ENCODE measurements around the gene CLIP2.
"Not testable (repeated sequence)": the region's sequence is repeated elsewhere in the genome, so short reads cannot be mapped to it uniquely, and the experiment has no call there.

CLIP2 gene

GRCh38 chr7:74318043-74318442, 28.8 kb downstream of the CLIP2 start:
- WGBS, result 94% methylated on average over 8 of the region's 8 CpGs
- Histone ChIP-seq H3K27me3 (ENCODE audit: insufficient read depth, low read length) (no peaks in the 10 kb centered on the region), H3K36me3 (ENCODE audit: insufficient read depth, low read length) (no peaks in the 10 kb centered on the region), H3K4me1 (ENCODE audit: insufficient read depth, low read length) (no peaks in the 10 kb centered on the region), H3K27ac (ENCODE audit: low read depth, low read length) (no peak overlapping the region), H3K4me3 (ENCODE audit: low read length) (no peak overlapping the region), H3K9ac (ENCODE audit: low read depth, low read length) (no peak overlapping the region), H3K9me3 (ENCODE audit: insufficient read depth, low read depth, low read length) (no peaks in the 10 kb centered on the region)

DNA sequence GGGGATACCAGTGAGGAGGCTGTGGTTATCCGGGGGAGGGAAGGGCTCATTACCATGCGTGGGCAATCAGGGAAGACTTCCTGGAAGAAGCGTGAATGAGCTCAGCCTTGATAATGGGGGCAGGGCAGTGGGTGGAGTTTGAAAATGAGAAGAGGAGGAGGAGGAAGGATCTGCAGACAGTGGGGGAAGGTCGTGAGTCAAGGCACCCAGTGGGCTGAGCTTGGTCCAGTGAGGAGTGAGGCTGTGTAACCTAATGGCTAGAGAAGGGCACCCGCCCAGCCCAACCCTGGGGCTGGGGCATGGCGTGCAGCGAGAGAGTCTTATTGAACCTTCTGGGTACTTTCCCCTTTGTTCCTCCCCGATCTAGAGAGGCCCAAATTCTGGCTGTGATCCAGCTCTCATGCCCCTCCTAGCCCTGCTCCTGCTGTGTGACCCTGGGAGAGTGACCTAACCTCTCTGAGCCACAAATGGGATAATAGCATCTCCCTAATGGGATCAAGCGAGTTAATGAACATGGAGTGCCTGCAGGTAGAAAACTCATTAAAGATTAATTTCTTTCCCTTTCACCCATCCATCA, 31.5 kb downstream of the CLIP2 start:
- Histone ChIP-seq H3K9ac (ENCODE audit: low read depth, low read length) (no peak overlapping the region), H3K27me3 (ENCODE audit: insufficient read depth, low read length) (no peaks in the 10 kb centered on the region), H3K4me3 (ENCODE audit: low read length) (no peak overlapping the region), H3K36me3 (ENCODE audit: insufficient read depth, low read length) (no peaks in the 10 kb centered on the region), H3K9me3 (ENCODE audit: insufficient read depth, low read depth, low read length) (no peaks in the 10 kb centered on the region), H3K4me1 (ENCODE audit: insufficient read depth, low read length) (no peaks in the 10 kb centered on the region), H3K27ac (ENCODE audit: low read depth, low read length) (no peak overlapping the region)
- WGBS, result 59% methylated on average over 9 of the region's 9 CpGs

DNA sequence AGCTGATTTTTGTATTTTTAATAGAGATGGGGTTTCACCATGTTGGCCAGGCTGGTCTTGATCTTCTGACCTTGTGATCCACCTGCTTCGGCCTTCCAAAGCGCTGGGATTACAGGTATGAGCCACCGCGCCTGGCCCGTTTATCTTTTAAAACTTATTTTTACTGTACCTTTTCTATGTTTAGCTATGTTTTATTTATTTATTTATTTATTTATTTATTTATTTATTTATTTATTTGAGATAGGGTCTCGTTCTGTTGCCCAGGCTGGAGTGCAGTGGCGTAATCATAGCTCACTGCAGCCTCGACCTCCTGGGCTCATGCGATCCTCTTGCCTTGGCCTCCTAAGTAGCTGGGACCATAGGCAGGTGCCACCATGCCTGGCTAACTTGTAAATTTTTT, 33.7 kb downstream of the CLIP2 start:
- not testable (repeated sequence) for H3K4me3 ChIP-seq (ENCODE audit: low read length); H3K27ac ChIP-seq (ENCODE audit: low read depth, low read length); H3K9ac ChIP-seq (ENCODE audit: low read depth, low read length); H3K36me3 ChIP-seq (ENCODE audit: insufficient read depth, low read length); H3K27me3 ChIP-seq (ENCODE audit: insufficient read depth, low read length); H3K9me3 ChIP-seq (ENCODE audit: insufficient read depth, low read depth, low read length); H3K4me1 ChIP-seq (ENCODE audit: insufficient read depth, low read length)
- WGBS, result 98% methylated on average over 8 of the region's 9 CpGs

DNA sequence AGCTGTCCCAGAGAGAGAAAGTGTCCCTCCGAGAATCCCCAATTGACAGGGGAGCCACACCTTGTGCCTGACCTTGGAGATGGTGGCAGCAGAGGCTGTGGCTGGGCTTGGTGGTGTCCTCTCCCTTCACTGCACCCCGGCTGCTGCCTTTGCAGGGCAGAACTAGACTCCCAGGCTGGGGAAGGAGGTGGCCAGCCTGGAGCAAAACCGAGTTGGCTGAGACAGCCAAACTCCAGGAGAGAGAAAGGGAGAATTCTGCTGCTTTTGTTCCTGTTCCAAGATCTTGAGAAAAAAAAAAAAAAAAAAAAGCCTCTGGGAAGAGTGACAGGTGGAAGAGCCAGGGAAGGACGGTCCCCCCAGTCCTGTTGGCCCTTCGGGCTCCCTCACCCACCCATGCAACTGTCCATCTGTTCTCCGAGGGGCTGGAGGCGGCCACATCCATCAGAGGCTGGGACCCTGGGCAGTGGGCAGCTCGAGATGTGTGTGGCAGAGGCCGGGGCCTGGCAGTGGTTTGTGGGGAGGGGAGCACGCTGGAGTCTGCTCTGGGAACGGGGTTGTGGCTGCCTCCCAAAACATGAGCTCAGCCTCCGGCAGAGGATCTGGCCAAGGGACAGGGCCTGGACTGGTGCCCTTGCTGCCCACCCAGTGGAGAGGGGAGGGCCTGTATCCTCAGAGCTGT, 35.5 kb downstream of the CLIP2 start:
- WGBS, result 90% methylated on average over 12 of the region's 12 CpGs
- no peak overlapping the region for H3K4me3 ChIP-seq (ENCODE audit: low read length)
- H3K4me1 ChIP-seq (ENCODE audit: insufficient read depth, low read length), result no peaks in the 10 kb centered on the region
- no peak overlapping the region for H3K27ac ChIP-seq (ENCODE audit: low read depth, low read length)
- peak overlapping the region; percentile 3; the same call in 1 of the 2 replicates for H3K9ac ChIP-seq (ENCODE audit: low read depth, low read length)
- H3K27me3 ChIP-seq (ENCODE audit: insufficient read depth, low read length), result no peaks in the 10 kb centered on the region
- no peaks in the 10 kb centered on the region for H3K9me3 ChIP-seq (ENCODE audit: insufficient read depth, low read depth, low read length)
- no peaks in the 10 kb centered on the region; the same call in 1 of the 2 replicates for H3K36me3 ChIP-seq (ENCODE audit: insufficient read depth, low read length)

DNA sequence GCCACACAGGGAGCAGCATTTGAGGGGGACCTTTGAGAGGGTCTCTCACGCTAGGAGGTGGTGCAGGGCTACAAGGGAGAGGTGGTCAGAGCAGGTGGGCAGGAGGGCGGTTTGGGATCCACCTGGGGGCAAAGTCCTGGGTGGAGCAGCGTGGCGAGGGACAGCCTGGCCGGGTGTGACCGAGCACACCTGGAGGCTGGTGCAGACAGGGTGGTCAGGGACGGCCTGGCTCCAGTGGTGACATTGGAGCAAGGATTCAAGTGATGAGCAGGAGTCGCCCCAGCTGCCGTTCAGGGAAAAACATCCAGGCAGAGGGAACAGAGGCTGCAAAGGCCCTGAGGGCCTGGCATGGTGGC, 36.0 kb downstream of the CLIP2 start:
- no peak overlapping the region for H3K9ac ChIP-seq (ENCODE audit: low read depth, low read length)
- no peaks in the 10 kb centered on the region for H3K27me3 ChIP-seq (ENCODE audit: insufficient read depth, low read length)
- no peaks in the 10 kb centered on the region for H3K4me1 ChIP-seq (ENCODE audit: insufficient read depth, low read length)
- H3K27ac ChIP-seq (ENCODE audit: low read depth, low read length), result no peak overlapping the region
- H3K9me3 ChIP-seq (ENCODE audit: insufficient read depth, low read depth, low read length), result no peaks in the 10 kb centered on the region
- 85% methylated on average over 9 of the region's 9 CpGs for WGBS
- no peaks in the 10 kb centered on the region; the same call in 1 of the 2 replicates for H3K36me3 ChIP-seq (ENCODE audit: insufficient read depth, low read length)
- no peak overlapping the region for H3K4me3 ChIP-seq (ENCODE audit: low read length)

GRCh38 chr7:74329225-74329624, 40.0 kb downstream of the CLIP2 start:
- H3K9ac ChIP-seq (ENCODE audit: low read depth, low read length), result no peak overlapping the region
- H3K4me1 ChIP-seq (ENCODE audit: insufficient read depth, low read length), result no peaks in the 10 kb centered on the region
- H3K27ac ChIP-seq (ENCODE audit: low read depth, low read length), result no peak overlapping the region
- 95% methylated on average over 7 of the region's 7 CpGs for WGBS
- H3K9me3 ChIP-seq (ENCODE audit: insufficient read depth, low read depth, low read length), result no peaks in the 10 kb centered on the region
- H3K36me3 ChIP-seq (ENCODE audit: insufficient read depth, low read length), result no peaks in the 10 kb centered on the region; the same call in 1 of the 2 replicates
- H3K4me3 ChIP-seq (ENCODE audit: low read length), result no peak overlapping the region
- no peaks in the 10 kb centered on the region for H3K27me3 ChIP-seq (ENCODE audit: insufficient read depth, low read length)

GRCh38 chr7:74332373-74333176, 43.4 kb downstream of the CLIP2 start:
- Histone ChIP-seq H3K4me3 (ENCODE audit: low read length) (no peak overlapping the region), H3K27me3 (ENCODE audit: insufficient read depth, low read length) (no peaks in the 10 kb centered on the region), H3K36me3 (ENCODE audit: insufficient read depth, low read length) (no peaks in the 10 kb centered on the region; the same call in 1 of the 2 replicates), H3K9me3 (ENCODE audit: insufficient read depth, low read depth, low read length) (no peaks in the 10 kb centered on the region), H3K4me1 (ENCODE audit: insufficient read depth, low read length) (no peaks in the 10 kb centered on the region), H3K9ac (ENCODE audit: low read depth, low read length) (no peak overlapping the region), H3K27ac (ENCODE audit: low read depth, low read length) (no peak overlapping the region)
- 96% methylated on average over 17 of the region's 17 CpGs for WGBS

- H3K27ac ChIP-seq (ENCODE audit: low read depth, low read length), result no peak overlapping the region
Measured at GRCh38 chr7:74334030-74334429, 44.8 kb downstream of the CLIP2 start.

DNA sequence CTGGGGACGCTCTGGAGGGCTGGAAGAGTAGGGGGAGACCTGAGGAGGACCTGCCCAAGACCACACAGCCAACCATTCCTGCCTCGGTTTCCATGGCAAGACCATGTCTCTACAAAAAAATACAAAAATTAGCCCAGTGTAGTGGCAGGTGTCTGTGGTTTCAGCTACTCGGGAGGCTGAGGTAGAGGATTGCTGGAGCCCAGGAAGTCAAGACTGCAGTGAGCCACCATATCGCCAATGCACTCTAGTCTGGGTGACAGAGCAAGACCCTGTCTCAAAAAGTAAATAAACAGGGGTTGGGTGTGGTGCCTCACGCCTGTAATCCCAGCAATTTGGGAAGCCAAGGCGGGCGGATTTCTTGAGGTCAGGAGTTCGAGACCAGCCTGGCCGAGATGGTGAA, 48.7 kb downstream of the CLIP2 start:
- Histone ChIP-seq H3K4me3 (ENCODE audit: low read length) (no peak overlapping the region), H3K9ac (ENCODE audit: low read depth, low read length) (no peak overlapping the region), H3K9me3 (ENCODE audit: insufficient read depth, low read depth, low read length) (no peaks in the 10 kb centered on the region), H3K27me3 (ENCODE audit: insufficient read depth, low read length) (no peaks in the 10 kb centered on the region), H3K27ac (ENCODE audit: low read depth, low read length) (no peak overlapping the region), H3K36me3 (ENCODE audit: insufficient read depth, low read length) (peaks cover 7% of the 10 kb centered on the region; the same call in 1 of the 2 replicates), H3K4me1 (ENCODE audit: insufficient read depth, low read length) (no peaks in the 10 kb centered on the region)
- 92% methylated on average over 8 of the region's 9 CpGs for WGBS

More at GRCh38 chr7:74334030-74334429, 44.8 kb downstream of the CLIP2 start:
- no peaks in the 10 kb centered on the region for H3K9me3 ChIP-seq (ENCODE audit: insufficient read depth, low read depth, low read length)
- no peak overlapping the region for H3K4me3 ChIP-seq (ENCODE audit: low read length)
- WGBS, result 84% methylated on average over 11 of the region's 11 CpGs
- H3K27me3 ChIP-seq (ENCODE audit: insufficient read depth, low read length), result no peaks in the 10 kb centered on the region
- no peaks in the 10 kb centered on the region for H3K4me1 ChIP-seq (ENCODE audit: insufficient read depth, low read length)
- H3K9ac ChIP-seq (ENCODE audit: low read depth, low read length), result no peak overlapping the region
- H3K36me3 ChIP-seq (ENCODE audit: insufficient read depth, low read length), result peaks cover 2% of the 10 kb centered on the region; the same call in 1 of the 2 replicates

DNA sequence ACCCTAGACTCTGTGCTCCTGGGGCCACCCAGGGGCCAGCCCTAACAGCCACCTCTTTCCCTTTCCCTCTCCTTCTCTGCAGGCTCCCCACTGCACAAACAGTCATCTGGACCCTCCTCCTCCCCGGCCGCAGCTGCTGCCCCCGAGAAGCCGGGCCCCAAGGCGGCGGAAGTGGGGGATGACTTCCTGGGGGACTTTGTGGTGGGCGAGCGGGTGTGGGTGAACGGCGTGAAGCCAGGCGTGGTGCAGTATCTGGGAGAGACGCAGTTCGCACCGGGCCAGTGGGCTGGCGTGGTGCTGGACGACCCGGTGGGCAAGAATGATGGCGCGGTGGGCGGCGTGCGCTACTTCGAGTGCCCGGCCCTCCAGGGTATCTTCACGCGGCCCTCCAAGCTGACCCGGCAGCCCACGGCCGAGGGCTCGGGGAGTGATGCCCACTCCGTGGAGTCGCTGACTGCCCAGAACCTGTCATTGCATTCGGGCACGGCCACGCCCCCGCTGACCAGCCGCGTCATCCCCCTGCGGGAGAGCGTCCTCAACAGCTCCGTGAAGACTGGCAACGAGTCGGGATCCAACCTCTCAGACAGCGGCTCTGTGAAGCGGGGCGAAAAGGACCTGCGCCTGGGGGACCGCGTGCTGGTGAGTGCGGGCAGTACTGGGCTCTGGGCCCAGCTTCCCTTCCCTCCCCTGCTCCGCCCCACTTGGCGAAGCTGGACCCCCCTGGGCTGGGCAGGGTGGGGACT, 49.3 kb downstream of the CLIP2 start:
- H3K9ac ChIP-seq (ENCODE audit: low read depth, low read length), result no peak overlapping the region
- H3K27ac ChIP-seq (ENCODE audit: low read depth, low read length), result no peak overlapping the region
- no peaks in the 10 kb centered on the region for H3K27me3 ChIP-seq (ENCODE audit: insufficient read depth, low read length)
- no peaks in the 10 kb centered on the region for H3K4me1 ChIP-seq (ENCODE audit: insufficient read depth, low read length)
- no peak overlapping the region for H3K4me3 ChIP-seq (ENCODE audit: low read length)
- WGBS, result 95% methylated on average over 52 of the region's 52 CpGs
- H3K36me3 ChIP-seq (ENCODE audit: insufficient read depth, low read length), result peaks cover 7% of the 10 kb centered on the region; the same call in 1 of the 2 replicates
- no peaks in the 10 kb centered on the region for H3K9me3 ChIP-seq (ENCODE audit: insufficient read depth, low read depth, low read length)

DNA sequence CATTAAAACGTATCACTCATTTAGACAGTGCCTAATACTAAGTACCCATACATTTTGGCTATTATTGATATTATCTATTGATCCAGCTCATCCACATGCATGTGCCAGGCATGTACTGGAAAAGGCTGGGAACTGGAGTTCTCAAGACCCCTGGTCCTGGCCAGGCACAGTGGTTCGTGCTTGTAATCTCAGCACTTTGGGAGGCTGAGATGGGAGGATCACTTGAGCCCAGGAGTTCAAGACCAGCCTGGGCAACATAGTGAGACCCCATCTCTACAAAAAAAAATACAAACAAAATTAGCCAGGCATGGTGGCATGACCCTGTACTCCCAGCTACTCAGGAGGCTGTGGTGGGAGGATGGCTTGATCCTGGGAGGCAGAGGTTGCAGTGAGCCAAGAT, 50.4 kb downstream of the CLIP2 start:
- H3K9me3 ChIP-seq (ENCODE audit: insufficient read depth, low read depth, low read length); H3K36me3 ChIP-seq (ENCODE audit: insufficient read depth, low read length); H3K27me3 ChIP-seq (ENCODE audit: insufficient read depth, low read length); H3K27ac ChIP-seq (ENCODE audit: low read depth, low read length); H3K4me3 ChIP-seq (ENCODE audit: low read length); H3K9ac ChIP-seq (ENCODE audit: low read depth, low read length); H3K4me1 ChIP-seq (ENCODE audit: insufficient read depth, low read length): not testable (repeated sequence)
- WGBS, result 86% methylated on average over 2 of the region's 2 CpGs

All from HUES64 (cell line).